Measurements from ENCODE around the gene PTF1A. TPM values are rescaled to one million over a fixed set of nuclear protein-coding genes. Genes with fewer than 3 reads are reported as not detected.

Gene PTF1A
- total RNA-seq, 1 donor from 2014 or later, result not detected

DNA sequence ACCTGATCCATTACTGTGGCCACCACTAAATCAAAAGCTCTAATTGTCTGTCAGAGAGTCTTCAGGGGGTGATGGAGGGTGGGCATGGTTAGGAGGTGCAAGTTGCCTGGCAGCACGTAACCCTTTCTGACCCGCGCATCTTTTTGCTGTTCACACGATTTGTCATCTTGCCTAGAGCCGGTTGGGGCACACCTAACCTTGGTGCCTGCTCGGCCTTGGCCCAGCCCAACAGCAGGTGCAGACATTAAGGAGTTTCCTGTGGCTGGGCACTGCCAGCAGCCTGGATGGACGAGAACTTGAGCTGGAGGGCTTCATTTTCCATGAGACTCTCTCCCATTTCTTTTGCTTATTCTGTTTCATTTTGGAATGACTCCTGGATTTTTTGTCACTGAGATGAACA is 41.0 kb upstream of the PTF1A start:
- H3K4me3 Mint-ChIP-seq, result no peak overlapping the region
- Histone ChIP-seq H3K27me3 (peaks cover 10% of the 10 kb centered on the region), H3K9ac (no peak overlapping the region), H3K4me2 (no peak overlapping the region), H3K36me3 (no peaks in the 10 kb centered on the region), H3K4me1 (no peaks in the 10 kb centered on the region), H3K79me2 (ENCODE audit: low read depth) (no peaks in the 10 kb centered on the region), H2AFZ (replicated peaks) (no peak overlapping the region), H4K20me1 (ENCODE audit: low read depth) (no peaks in the 10 kb centered on the region), H3K27ac (no peak overlapping the region), H3F3A (ENCODE audit: low read depth) (no peaks in the 10 kb centered on the region), H3K4me3 (no peak overlapping the region), H3K9me3 (ENCODE audit: low read depth) (no peaks in the 10 kb centered on the region)
- H3K36me3 Mint-ChIP-seq, result no peaks in the 10 kb centered on the region
- TF ChIP-seq, protein P1, sequence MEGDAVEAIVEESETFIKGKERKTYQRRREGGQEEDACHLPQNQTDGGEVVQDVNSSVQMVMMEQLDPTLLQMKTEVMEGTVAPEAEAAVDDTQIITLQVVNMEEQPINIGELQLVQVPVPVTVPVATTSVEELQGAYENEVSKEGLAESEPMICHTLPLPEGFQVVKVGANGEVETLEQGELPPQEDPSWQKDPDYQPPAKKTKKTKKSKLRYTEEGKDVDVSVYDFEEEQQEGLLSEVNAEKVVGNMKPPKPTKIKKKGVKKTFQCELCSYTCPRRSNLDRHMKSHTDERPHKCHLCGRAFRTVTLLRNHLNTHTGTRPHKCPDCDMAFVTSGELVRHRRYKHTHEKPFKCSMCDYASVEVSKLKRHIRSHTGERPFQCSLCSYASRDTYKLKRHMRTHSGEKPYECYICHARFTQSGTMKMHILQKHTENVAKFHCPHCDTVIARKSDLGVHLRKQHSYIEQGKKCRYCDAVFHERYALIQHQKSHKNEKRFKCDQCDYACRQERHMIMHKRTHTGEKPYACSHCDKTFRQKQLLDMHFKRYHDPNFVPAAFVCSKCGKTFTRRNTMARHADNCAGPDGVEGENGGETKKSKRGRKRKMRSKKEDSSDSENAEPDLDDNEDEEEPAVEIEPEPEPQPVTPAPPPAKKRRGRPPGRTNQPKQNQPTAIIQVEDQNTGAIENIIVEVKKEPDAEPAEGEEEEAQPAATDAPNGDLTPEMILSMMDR (IDR thresholded peaks at IDR 0.05), result no peak
- no peak for TF ChIP-seq EZH2 (IDR thresholded peaks at IDR 0.05)
- TF ChIP-seq EZH2phosphoT487 (IDR thresholded peaks at IDR 0.05), result no peak
- H3K9me3 Mint-ChIP-seq, result no peaks in the 10 kb centered on the region
- H3K4me1 Mint-ChIP-seq, result no peaks in the 10 kb centered on the region
- no peaks in the 10 kb centered on the region for H3K27me3 Mint-ChIP-seq (ENCODE audit: insufficient read depth, low read depth)
- DNase-seq (ENCODE audit: low spot score), result no peak
- H3K27ac Mint-ChIP-seq, result no peak overlapping the region

- no peaks in the 10 kb centered on the region for H3K79me2 ChIP-seq (ENCODE audit: low read depth)
- H3K27ac ChIP-seq, result no peak overlapping the region
- Mint-ChIP-seq H3K27me3 (ENCODE audit: insufficient read depth, low read depth) (peaks cover 2% of the 10 kb centered on the region), H3K9me3 (no peaks in the 10 kb centered on the region), H3K27ac (no peak overlapping the region), H3K4me3 (no peak overlapping the region), H3K4me1 (peaks cover 10% of the 10 kb centered on the region), H3K36me3 (no peaks in the 10 kb centered on the region)
- no peak overlapping the region for H3K9ac ChIP-seq
- H3K9me3 ChIP-seq (ENCODE audit: low read depth), result no peaks in the 10 kb centered on the region
- no peaks in the 10 kb centered on the region for H3F3A ChIP-seq (ENCODE audit: low read depth)
- H3K4me2 ChIP-seq, result no peak overlapping the region
- H4K20me1 ChIP-seq (ENCODE audit: low read depth), result no peaks in the 10 kb centered on the region
- TF ChIP-seq, protein P1 (IDR thresholded peaks at IDR 0.05), result no peak
- TF ChIP-seq EZH2 (IDR thresholded peaks at IDR 0.05) (no peak), EZH2phosphoT487 (IDR thresholded peaks at IDR 0.05) (no peak)
- peaks cover 46% of the 10 kb centered on the region for H3K27me3 ChIP-seq
- no peaks in the 10 kb centered on the region for H3K4me1 ChIP-seq
- no peak overlapping the region for H3K4me3 ChIP-seq
- no peak overlapping the region for H2AFZ ChIP-seq (replicated peaks)
- no peak for DNase-seq (ENCODE audit: low spot score)
- no peaks in the 10 kb centered on the region for H3K36me3 ChIP-seq
Observed at GRCh38 chr10:23155169-23155568, 36.9 kb upstream of the PTF1A start.

GRCh38 chr10:23156447-23157150 is 35.5 kb upstream of the PTF1A start:
- Histone ChIP-seq H3K9ac (no peak overlapping the region), H3K9me3 (ENCODE audit: low read depth) (no peaks in the 10 kb centered on the region), H3K4me3 (no peak overlapping the region), H3F3A (ENCODE audit: low read depth) (no peaks in the 10 kb centered on the region), H2AFZ (replicated peaks) (no peak overlapping the region), H3K27me3 (peaks cover 60% of the 10 kb centered on the region), H3K79me2 (ENCODE audit: low read depth) (no peaks in the 10 kb centered on the region), H3K4me2 (no peak overlapping the region), H3K36me3 (no peaks in the 10 kb centered on the region), H3K4me1 (no peaks in the 10 kb centered on the region), H4K20me1 (ENCODE audit: low read depth) (no peaks in the 10 kb centered on the region), H3K27ac (no peak overlapping the region)
- no peaks in the 10 kb centered on the region for H3K9me3 Mint-ChIP-seq
- H3K36me3 Mint-ChIP-seq, result no peaks in the 10 kb centered on the region
- DNase-seq (ENCODE audit: low spot score), result no peak
- peaks cover 8% of the 10 kb centered on the region for H3K27me3 Mint-ChIP-seq (ENCODE audit: insufficient read depth, low read depth)
- TF ChIP-seq EZH2phosphoT487 (IDR thresholded peaks at IDR 0.05) (no peak), EZH2 (IDR thresholded peaks at IDR 0.05) (no peak)
- TF ChIP-seq, protein P1 (IDR thresholded peaks at IDR 0.05), result no peak
- H3K4me3 Mint-ChIP-seq, result no peak overlapping the region
- peaks cover 10% of the 10 kb centered on the region for H3K4me1 Mint-ChIP-seq
- no peak overlapping the region for H3K27ac Mint-ChIP-seq
